GM21515 (cell line): Measurements from ENCODE around the gene CASTOR2.
"Not testable (repeated sequence)": the region's sequence is repeated elsewhere in the genome, so short reads cannot be mapped to it uniquely, and the experiment has no call there.

Source experiments
- ATAC-seq: cut with Tn5 transposase; IDR thresholded peaks from one replicate; pipeline ENCODE4 v1.9.1; 2021; ENCODE audit not compliant: unreplicated experiment

CASTOR2 gene

DNA sequence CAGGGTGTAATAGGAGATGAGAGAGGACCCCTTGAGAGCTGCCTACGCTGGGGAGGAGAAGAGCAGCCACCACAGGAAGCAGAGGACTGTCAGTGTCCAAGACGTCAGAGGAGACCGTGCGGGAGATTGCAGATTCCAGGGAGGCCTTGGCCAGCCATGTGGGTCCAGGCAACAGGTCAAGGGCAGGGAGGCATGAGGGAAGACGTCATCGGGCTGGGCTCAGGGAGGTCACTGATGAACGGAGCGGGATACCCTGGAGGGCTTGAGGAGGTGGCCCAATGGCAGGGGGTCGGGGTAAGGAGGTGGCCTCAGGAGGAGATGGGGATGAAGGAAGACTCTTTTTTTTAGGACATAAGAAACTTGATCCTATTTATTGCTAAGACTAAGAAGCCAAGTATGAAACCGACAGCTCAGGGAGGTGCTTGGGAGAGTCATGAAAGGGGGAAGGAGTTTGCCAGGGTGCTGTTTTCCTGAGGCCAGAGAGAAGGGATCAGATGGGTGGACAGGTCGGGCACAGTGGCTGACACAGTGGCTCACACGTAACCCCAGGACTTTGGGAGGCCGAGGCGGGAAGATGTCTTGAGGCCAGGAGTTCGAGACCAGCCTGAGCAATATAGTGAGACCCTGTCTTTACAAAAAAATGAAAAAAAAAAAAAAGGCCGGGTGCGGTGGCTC is 30.5 kb downstream of the CASTOR2 start:
- ATAC-seq, result not testable (repeated sequence)

DNA sequence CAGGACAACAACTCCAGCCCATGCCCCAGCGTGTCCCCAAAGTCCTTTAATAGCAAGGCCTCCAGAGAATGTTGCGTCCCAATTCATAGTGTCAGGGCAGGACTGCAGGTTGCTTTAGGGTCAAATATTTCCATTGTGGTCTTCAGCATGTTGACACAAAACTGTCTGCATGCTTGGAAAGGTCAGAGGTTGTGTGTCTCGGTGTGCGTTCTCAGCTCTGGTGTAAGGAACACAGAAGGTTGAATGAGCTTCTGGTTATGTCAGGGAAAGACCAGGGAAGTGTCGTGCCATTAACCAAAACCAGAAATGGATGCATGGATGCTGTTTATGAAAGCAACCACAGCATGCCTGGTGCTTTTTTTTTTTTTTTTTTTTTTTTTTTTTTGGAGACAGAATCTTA is 31.9 kb downstream of the CASTOR2 start:
- not testable (repeated sequence) for ATAC-seq

DNA sequence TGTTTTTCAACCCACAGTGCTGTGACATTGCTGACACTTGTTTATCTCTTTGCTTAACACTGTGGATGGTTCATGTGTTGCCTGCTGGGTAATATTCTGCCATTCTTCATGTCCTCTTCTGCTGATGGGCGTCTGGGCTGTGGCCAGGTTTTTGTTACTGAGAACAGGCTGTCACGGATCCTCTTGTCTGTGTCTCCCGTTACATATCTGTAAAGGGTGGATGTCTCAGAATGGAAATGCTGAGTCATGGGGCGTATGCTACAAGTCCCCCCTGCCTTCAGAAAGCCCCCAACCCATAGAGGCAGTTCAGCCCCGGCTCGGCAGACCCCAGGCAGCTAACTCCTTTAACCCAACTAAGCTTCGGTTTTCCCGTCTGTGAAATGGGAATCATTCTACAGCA is 33.3 kb downstream of the CASTOR2 start:
- ATAC-seq, result not testable (repeated sequence)

GRCh38 chr7:75001356-75001755 is 36.9 kb downstream of the CASTOR2 start:
- not testable (repeated sequence) for ATAC-seq

- no peak for ATAC-seq
Measured at GRCh38 chr7:75010036-75010435, 45.5 kb downstream of the CASTOR2 start.

GRCh38 chr7:75017832-75018231 is 53.3 kb downstream of the CASTOR2 start:
- ATAC-seq, result no peak

DNA sequence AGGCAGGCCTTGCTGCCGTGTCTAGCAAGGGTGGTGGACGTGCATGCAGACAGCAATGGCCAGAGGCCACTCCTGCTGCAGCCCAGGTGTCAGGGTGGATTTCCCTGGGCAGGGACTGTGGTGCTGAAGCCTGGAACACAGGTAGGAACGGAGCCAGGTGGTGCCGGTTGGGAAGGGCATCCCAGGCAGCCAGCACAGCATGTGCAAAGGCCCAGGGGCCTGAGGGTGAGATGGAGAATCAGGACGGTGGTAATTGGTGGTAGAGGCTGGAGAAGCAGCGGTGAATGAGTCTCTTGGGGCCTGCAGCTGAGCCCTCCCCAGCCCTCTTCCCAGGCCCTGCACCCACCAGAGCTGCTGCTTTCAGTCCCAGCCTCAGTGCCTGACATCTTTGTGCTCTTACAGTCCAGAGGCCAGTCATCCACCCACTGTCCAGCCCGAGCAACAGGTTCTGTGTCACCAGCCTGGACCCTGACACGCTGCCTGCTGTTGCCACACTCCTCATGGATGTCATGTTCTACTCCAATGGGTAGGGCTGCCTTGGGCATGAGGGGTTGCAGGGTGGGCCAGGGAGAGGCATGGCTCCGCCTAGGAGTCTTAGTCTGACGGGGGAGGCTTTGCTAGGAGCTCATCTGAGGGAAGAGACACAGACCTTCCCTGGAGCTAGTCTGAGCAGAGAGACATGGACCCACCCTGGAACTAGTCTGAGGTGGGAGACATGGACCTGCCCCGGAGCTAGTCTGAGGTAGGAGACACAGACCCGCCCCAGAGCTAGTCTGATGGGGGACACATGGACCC is 54.3 kb downstream of the CASTOR2 start:
- no peak for ATAC-seq

DNA sequence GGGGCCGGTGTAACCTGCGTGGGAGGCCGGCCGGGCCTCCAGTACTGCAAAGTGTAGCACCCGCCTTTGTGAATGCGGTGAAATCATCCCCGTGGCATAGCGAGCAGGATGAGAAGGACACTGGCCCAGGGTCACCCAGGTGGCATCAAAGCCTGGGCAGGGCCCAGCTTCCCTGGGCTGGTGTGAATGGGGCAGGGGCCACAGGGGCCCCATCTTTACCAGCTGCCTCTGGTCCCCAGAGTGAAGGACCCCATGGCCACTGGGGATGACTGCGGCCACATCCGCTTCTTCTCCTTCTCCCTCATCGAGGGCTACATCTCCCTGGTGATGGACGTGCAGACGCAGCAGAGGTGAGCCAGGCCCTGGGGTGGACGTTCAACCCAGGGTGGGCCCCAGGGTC is 55.3 kb downstream of the CASTOR2 start:
- no peak for ATAC-seq

- no peak for ATAC-seq
Measured at GRCh38 chr7:75024922-75025321, 60.4 kb downstream of the CASTOR2 start.

DNA sequence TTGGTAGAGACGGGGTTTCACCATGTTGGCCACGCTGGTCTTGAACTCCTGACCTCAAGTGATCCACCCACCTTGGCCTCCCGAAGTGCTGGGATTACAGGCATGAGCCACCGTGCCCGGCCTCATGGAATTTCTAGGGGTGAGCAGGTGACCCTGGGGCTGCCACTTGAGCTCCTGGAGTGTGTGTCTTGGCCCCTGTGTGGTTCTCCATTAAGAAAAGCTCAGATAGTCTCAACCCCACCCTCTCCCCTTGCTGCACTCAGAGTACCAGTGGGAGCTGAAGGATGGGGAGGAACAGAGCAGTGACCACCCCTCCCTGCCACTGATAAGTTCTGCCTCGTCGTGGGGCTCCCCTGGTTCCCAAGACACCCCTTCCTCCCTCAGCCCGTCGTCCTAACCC is 63.8 kb downstream of the CASTOR2 start:
- no peak for ATAC-seq

DNA sequence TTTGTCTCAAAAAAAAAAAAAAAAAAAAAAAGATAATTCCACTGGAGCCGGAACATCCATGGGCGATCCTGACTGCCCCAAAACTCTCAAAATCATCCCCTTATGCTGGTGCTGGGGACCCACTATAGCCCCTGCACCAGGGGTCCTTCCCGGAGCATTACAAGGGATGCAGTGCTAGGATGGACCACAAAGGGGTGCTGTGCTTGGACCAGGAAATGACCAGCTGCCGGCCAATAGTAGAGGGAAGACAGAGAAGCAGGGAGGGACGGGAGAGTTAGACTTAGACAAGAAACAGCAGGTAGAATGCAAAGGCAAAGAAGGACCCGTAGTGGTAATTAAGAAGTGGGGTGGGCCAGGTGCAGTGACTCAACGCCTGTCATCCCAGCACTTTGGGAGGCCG is 68.6 kb downstream of the CASTOR2 start:
- no peak for ATAC-seq

DNA sequence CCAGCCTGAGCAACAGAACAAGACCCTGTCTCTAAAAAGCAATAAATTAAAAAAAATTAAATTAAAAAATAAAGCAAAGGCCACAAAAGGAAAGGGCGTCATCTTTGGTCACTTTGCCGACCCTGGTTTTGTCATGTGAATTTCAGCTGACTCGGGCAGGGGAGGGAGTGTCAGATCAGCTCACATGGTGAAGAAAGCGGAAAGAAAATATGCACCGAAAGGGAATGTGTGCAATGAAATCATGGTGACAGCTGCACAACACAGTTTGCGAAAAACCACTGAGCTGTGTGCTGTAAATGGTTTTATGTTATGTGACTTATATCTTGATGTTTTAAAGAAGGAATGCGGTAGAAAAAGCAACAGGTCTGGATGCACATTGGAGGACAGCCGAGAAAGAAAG is 69.3 kb downstream of the CASTOR2 start:
- ATAC-seq, result no peak

- no peak for ATAC-seq
Measured at GRCh38 chr7:75038508-75038907, 74.0 kb downstream of the CASTOR2 start.

- ATAC-seq, result no peak
Measured at GRCh38 chr7:75039166-75039565, 74.7 kb downstream of the CASTOR2 start.

- no peak for ATAC-seq
Measured at GRCh38 chr7:75039709-75040108, 75.2 kb downstream of the CASTOR2 start.

GRCh38 chr7:75040512-75040911 is 76.0 kb downstream of the CASTOR2 start:
- ATAC-seq, result no peak

DNA sequence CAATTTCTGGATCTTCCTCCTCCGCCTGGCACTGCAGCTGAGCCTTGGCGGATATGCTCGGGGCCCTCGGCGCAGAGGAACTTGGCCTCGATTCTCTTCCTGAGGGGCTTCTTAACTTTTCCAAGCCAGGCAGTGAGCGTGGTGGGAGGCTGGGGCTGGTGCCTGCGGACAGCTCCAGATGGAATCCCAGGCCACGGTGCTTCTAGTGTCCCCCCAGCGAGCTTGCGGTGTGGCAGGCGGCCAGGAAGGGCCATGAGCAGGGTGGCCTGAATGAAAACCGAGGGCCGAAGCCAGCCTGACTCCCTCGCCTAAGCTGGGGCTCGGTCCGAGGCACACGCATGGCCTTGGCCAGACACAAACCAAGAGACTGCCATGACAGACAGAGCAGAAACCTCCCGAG is 77.8 kb downstream of the CASTOR2 start:
- no peak for ATAC-seq

DNA sequence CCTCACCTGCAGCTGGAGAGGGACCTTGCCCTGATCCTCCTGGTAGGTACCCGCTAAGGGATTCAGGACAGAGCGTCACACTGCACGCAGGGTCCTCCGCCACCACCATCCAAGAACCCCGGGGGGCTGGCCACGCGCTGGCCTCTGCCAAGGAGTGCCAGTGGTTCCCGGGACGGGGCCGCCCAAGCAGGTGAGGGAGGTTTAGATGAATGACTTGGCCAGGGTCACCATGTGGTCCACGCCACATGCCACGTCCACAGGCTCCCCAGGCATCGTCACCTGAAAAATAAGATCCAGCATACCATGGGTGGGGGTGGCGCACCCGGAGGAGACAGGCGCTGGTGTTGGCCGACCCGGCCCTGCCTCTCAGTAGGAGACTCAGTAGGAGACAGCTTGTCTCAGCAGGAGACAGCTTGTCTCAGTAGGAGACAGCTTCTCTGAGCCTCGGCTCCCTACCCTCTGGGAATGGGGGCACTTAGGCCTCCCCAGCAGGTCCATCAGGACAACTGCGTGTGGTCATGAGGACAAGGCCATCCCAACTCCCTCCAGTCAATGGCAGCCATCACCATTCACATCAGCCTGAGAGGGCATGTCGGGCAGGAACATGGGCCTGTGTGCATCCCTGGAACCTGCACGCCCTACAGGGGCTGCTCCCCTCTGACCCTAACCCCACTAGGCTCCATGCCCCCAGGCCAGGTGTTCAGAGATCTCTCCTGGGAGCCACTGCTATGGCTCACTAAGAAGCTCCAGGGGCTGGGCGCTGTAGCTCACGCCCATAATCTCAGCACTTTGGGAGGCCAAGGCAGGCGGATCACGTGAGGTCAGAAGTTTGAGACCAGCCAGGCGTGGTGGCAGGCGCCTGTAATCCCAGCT is 78.6 kb downstream of the CASTOR2 start:
- ATAC-seq, result no peak

GRCh38 chr7:75045881-75046280 is 81.4 kb downstream of the CASTOR2 start:
- no peak for ATAC-seq

DNA sequence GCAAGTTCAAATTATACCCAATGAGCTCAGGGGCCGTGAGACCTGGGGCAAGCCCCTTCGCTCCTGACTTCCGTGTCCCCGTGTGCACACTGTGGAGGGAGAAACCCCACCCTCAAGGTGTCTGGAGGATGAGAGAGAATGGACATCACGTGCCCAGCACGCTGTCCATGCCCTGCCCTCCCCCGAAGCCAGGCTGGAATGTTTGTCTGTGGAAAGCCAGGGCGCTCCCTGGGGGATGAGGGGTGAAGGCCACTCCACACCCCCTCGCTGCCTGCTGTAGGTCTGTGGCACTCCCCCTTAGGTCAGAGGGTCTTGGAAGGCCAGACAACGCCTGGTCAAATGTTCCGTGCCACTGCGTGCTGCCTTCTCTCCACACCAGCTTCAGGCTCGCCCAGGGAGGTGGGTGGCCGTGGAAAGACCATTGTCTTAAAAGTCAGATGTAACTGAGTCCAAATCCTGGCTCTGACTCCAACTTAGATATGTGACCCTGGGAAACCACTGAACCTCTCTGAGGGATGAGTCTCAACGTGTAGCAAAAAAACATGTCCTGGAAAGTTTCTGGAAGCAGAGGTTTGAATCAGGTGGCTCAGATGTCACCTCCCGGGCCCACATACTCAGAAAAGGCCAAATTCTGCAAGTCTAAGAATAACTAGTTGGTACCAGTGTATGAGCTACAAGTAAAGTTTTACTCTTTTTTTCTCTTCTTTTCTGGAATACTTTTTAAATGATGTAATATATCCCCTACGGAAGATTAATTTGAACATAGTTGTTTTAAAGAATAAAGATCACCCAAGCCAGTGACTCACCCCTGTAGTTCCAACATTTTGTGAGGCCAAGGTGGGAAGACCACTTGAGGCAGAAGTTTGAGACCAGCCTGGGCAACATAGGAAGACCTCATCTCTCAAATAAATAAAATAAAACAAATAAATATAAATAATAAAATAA is 84.2 kb downstream of the CASTOR2 start:
- ATAC-seq, result no peak
